Nephron progenitor cell (in vitro differentiated cells): ENCODE results near the gene MMP17.

Experiments
- DNase-seq: peaks from one replicate; pipeline ENCODE4 v3.0.0; 2021
- H3K27ac Mint-ChIP-seq: 2 replicates; pipeline ENCODE4 v1.8.0; 2021; ENCODE audit warnings: mild to moderate bottlenecking, moderate library complexity, mixed read lengths
- H3K27me3 Mint-ChIP-seq: 2 replicates; pipeline ENCODE4 v1.8.0; 2021; ENCODE audit warnings: mild to moderate bottlenecking, low read depth, mixed read lengths; ENCODE audit not compliant: poor library complexity
- H3K36me3 Mint-ChIP-seq: 2 replicates; pipeline ENCODE4 v1.8.0; 2021; ENCODE audit warnings: low read depth, mixed read lengths
- H3K4me1 Mint-ChIP-seq: 2 replicates; pipeline ENCODE4 v1.8.0; 2021; ENCODE audit warnings: mixed read lengths
- H3K4me3 Mint-ChIP-seq: 2 replicates; pipeline ENCODE4 v1.8.0; 2021; ENCODE audit warnings: mild to moderate bottlenecking, moderate library complexity, mixed read lengths
- H3K9me3 Mint-ChIP-seq: 2 replicates; pipeline ENCODE4 v1.8.0; 2021; ENCODE audit warnings: mild to moderate bottlenecking, moderate library complexity, mixed read lengths
- CTCF ChIP-seq: fragments of 200-600 bp; sonication (generic); IDR thresholded peaks from 2 replicates; pipeline ENCODE4 v1.5.0; 2021; ENCODE audit warnings: antibody characterized with exemption

The MMP17 gene

GRCh38 chr12:131836193-131836592, 8.0 kb downstream of the MMP17 start:
- no peaks in the 10 kb centered on the region for H3K9me3 Mint-ChIP-seq
- H3K27ac Mint-ChIP-seq = no peak overlapping the region
- no peak for DNase-seq
- no peaks in the 10 kb centered on the region for H3K36me3 Mint-ChIP-seq
- TF ChIP-seq CTCF = peak; percentile 16
- H3K4me3 Mint-ChIP-seq = no peak overlapping the region
- no peaks in the 10 kb centered on the region for H3K4me1 Mint-ChIP-seq
- peaks cover 27% of the 10 kb centered on the region for H3K27me3 Mint-ChIP-seq

- peaks cover 21% of the 10 kb centered on the region for H3K27me3 Mint-ChIP-seq
- no peaks in the 10 kb centered on the region for H3K9me3 Mint-ChIP-seq
- H3K4me3 Mint-ChIP-seq = no peak overlapping the region
- no peak overlapping the region for H3K27ac Mint-ChIP-seq
- H3K36me3 Mint-ChIP-seq = no peaks in the 10 kb centered on the region
- no peaks in the 10 kb centered on the region for H3K4me1 Mint-ChIP-seq
- DNase-seq = no peak
- no peak for TF ChIP-seq CTCF
Observed at GRCh38 chr12:131836714-131837397, 8.7 kb downstream of the MMP17 start.

- Mint-ChIP-seq H3K9me3 (no peaks in the 10 kb centered on the region), H3K36me3 (no peaks in the 10 kb centered on the region), H3K4me3 (no peak overlapping the region), H3K4me1 (no peaks in the 10 kb centered on the region), H3K27ac (no peak overlapping the region), H3K27me3 (no peaks in the 10 kb centered on the region)
- DNase-seq = no peak
- TF ChIP-seq CTCF = no peak
Observed at GRCh38 chr12:131840643-131841416, 12.6 kb downstream of the MMP17 start.

- no peaks in the 10 kb centered on the region for H3K27me3 Mint-ChIP-seq
- H3K4me1 Mint-ChIP-seq = no peaks in the 10 kb centered on the region
- DNase-seq = no peak
- no peak overlapping the region for H3K4me3 Mint-ChIP-seq
- no peaks in the 10 kb centered on the region for H3K9me3 Mint-ChIP-seq
- TF ChIP-seq CTCF = no peak
- H3K27ac Mint-ChIP-seq = no peak overlapping the region
- H3K36me3 Mint-ChIP-seq = no peaks in the 10 kb centered on the region
Observed at GRCh38 chr12:131841547-131841946, 13.4 kb downstream of the MMP17 start.

DNA sequence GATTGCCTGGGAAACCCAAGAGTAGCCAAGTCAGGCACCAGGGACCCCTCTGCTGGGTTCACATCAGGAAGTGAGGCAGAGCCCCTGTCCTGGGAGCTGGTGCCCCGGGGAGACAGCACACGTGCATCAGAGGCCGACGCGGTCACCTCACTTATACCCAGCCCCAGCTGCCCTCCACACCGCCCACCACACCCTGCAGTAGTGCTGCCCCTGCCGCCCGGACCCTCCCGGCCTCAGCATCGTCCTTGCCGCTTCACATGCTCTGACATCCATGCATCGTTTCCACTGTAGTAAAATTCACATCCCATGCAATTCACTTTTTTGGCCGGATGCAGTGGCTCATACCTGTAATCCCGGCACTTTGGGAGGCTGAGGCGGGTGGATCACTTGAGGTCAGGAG, 14.0 kb downstream of the MMP17 start:
- Mint-ChIP-seq H3K27ac (no peak overlapping the region), H3K4me3 (no peak overlapping the region), H3K9me3 (no peaks in the 10 kb centered on the region), H3K27me3 (peaks cover under 1% of the 10 kb centered on the region), H3K4me1 (no peaks in the 10 kb centered on the region), H3K36me3 (no peaks in the 10 kb centered on the region)
- no peak for DNase-seq
- no peak for TF ChIP-seq CTCF

DNA sequence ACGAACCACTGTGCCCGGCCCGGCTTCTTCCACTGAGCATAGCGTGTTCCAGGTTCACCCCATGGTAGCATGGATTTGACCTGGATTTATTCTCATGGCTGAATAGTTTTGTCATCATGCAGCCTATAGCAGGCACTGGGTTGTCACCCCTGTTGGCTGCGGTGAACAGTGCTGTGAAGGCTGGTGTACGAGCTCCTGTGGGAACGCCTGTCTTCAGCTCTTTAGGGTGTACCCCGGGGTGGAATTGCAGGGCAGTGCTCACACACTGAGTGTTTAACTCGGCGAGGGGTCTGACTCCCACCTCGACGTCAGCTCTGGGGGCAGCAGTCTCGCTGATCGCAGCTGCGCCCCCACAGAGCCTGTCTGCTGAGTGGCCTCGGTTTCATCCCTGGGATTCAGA, 15.3 kb downstream of the MMP17 start:
- H3K4me3 Mint-ChIP-seq = no peak overlapping the region
- no peaks in the 10 kb centered on the region for H3K4me1 Mint-ChIP-seq
- H3K27me3 Mint-ChIP-seq = peaks cover 4% of the 10 kb centered on the region
- no peak for TF ChIP-seq CTCF
- H3K27ac Mint-ChIP-seq = no peak overlapping the region
- no peaks in the 10 kb centered on the region for H3K36me3 Mint-ChIP-seq
- no peaks in the 10 kb centered on the region for H3K9me3 Mint-ChIP-seq
- no peak for DNase-seq
